ENCODE measurements around the gene GCAT. TPM values are rescaled to one million over a fixed set of nuclear protein-coding genes. Genes with fewer than 3 reads are reported as not detected.

The GCAT gene
- total RNA-seq, 3 donors from 2014 or later (not counting 1 experiment from before 2014, with no cell fraction given), result 0.25 to 1.2 (median 0.28) TPM

- 97% methylated on average over 6 of the region's 6 CpGs for WGBS (ENCODE audit: insufficient coverage)
- Mint-ChIP-seq H3K9me3 (no peaks in the 10 kb centered on the region), H3K4me1 (no peaks in the 10 kb centered on the region), H3K36me3 (no peaks in the 10 kb centered on the region), H3K27me3 (ENCODE audit: low read depth in 2 of 2) (no peaks in the 10 kb centered on the region), H3K4me3 (no peak overlapping the region), H3K27ac (peak overlapping the region in 1 of 2 donors; percentile 39)
- H3K9me3 ChIP-seq (ENCODE audit: control insufficient read depth, insufficient read depth, low read length), result no peaks in the 10 kb centered on the region
- DNase-seq, result no peak
- peaks cover 21% of the 10 kb centered on the region for H3K36me3 ChIP-seq (ENCODE audit: control insufficient read depth, insufficient read depth, low read length)
- ATAC-seq, result no peak
- no peak for TF ChIP-seq CTCF (IDR thresholded peaks at IDR 0.05)
- no peaks in the 10 kb centered on the region for H3K27me3 ChIP-seq (ENCODE audit: control insufficient read depth, insufficient read depth, low read length)
- no peak overlapping the region for H3K27ac ChIP-seq (ENCODE audit: low read length)
- H3K4me1 ChIP-seq (ENCODE audit: control insufficient read depth, insufficient read depth, low read length), result no peaks in the 10 kb centered on the region
- H3K4me3 ChIP-seq (ENCODE audit: low read length), result no peak overlapping the region
- intact Hi-C loops (cut with micrococcal nuclease), result no loop called here
Observed at GRCh38 chr22:37764622-37765021, 43.1 kb upstream of the GCAT start.

GRCh38 chr22:37765498-37765897 lies 42.2 kb upstream of the GCAT start:
- no peak for TF ChIP-seq CTCF (IDR thresholded peaks at IDR 0.05)
- Histone ChIP-seq H3K9me3 (ENCODE audit: control insufficient read depth, insufficient read depth, low read length) (no peaks in the 10 kb centered on the region), H3K27me3 (ENCODE audit: control insufficient read depth, insufficient read depth, low read length) (no peaks in the 10 kb centered on the region), H3K27ac (ENCODE audit: low read length) (no peak overlapping the region), H3K4me1 (ENCODE audit: control insufficient read depth, insufficient read depth, low read length) (no peaks in the 10 kb centered on the region), H3K36me3 (ENCODE audit: control insufficient read depth, insufficient read depth, low read length) (peaks cover 17% of the 10 kb centered on the region), H3K4me3 (ENCODE audit: low read length) (no peak overlapping the region)
- ATAC-seq (no peak), DNase-seq (no peak)
- no peak overlapping the region for H3K4me3 Mint-ChIP-seq
- 96% methylated on average over 13 of the region's 13 CpGs for whole genome bisulfite sequencing (ENCODE audit: insufficient coverage)
- no peak overlapping the region for H3K27ac Mint-ChIP-seq
- H3K4me1 Mint-ChIP-seq, result no peaks in the 10 kb centered on the region
- intact Hi-C loops (cut with micrococcal nuclease), result no loop called here
- H3K27me3 Mint-ChIP-seq (ENCODE audit: low read depth in 2 of 2), result no peaks in the 10 kb centered on the region
- no peaks in the 10 kb centered on the region for H3K36me3 Mint-ChIP-seq
- H3K9me3 Mint-ChIP-seq, result no peaks in the 10 kb centered on the region

GRCh38 chr22:37765953-37766576 lies 41.7 kb upstream of the GCAT start:
- H3K4me1 ChIP-seq (ENCODE audit: control insufficient read depth, insufficient read depth, low read length), result no peaks in the 10 kb centered on the region
- Mint-ChIP-seq H3K27me3 (ENCODE audit: low read depth in 2 of 2) (no peaks in the 10 kb centered on the region), H3K36me3 (no peaks in the 10 kb centered on the region), H3K4me3 (no peak overlapping the region), H3K4me1 (no peaks in the 10 kb centered on the region), H3K27ac (no peak overlapping the region), H3K9me3 (no peaks in the 10 kb centered on the region)
- intact Hi-C loops (cut with micrococcal nuclease), result no loop called here
- ATAC-seq (no peak), DNase-seq (no peak)
- peaks cover 19% of the 10 kb centered on the region for H3K36me3 ChIP-seq (ENCODE audit: control insufficient read depth, insufficient read depth, low read length)
- H3K4me3 ChIP-seq (ENCODE audit: low read length), result no peak overlapping the region
- H3K9me3 ChIP-seq (ENCODE audit: control insufficient read depth, insufficient read depth, low read length), result no peaks in the 10 kb centered on the region
- WGBS (ENCODE audit: insufficient coverage), result 89% methylated on average over 8 of the region's 8 CpGs
- no peaks in the 10 kb centered on the region for H3K27me3 ChIP-seq (ENCODE audit: control insufficient read depth, insufficient read depth, low read length)
- TF ChIP-seq CTCF (IDR thresholded peaks at IDR 0.05), result no peak
- no peak overlapping the region for H3K27ac ChIP-seq (ENCODE audit: low read length)

GRCh38 chr22:37768273-37768672 lies 39.5 kb upstream of the GCAT start:
- peaks cover 12% of the 10 kb centered on the region for H3K4me1 ChIP-seq (ENCODE audit: control insufficient read depth, insufficient read depth, low read length)
- no peaks in the 10 kb centered on the region for H3K27me3 Mint-ChIP-seq (ENCODE audit: low read depth in 2 of 2)
- H3K27ac ChIP-seq (ENCODE audit: low read length), result no peak overlapping the region
- H3K36me3 Mint-ChIP-seq, result no peaks in the 10 kb centered on the region
- no peak for TF ChIP-seq CTCF (IDR thresholded peaks at IDR 0.05)
- intact Hi-C loops (cut with micrococcal nuclease), result no loop called here
- H3K27ac Mint-ChIP-seq, result no peak overlapping the region
- H3K9me3 Mint-ChIP-seq, result no peaks in the 10 kb centered on the region
- no peaks in the 10 kb centered on the region for H3K9me3 ChIP-seq (ENCODE audit: control insufficient read depth, insufficient read depth, low read length)
- DNase-seq, result no peak
- peaks cover 0 to 5% of the 10 kb centered on the region in 2 donors for H3K4me1 Mint-ChIP-seq
- no peak overlapping the region for H3K4me3 Mint-ChIP-seq
- no peaks in the 10 kb centered on the region for H3K27me3 ChIP-seq (ENCODE audit: control insufficient read depth, insufficient read depth, low read length)
- H3K36me3 ChIP-seq (ENCODE audit: control insufficient read depth, insufficient read depth, low read length), result peaks cover 15% of the 10 kb centered on the region
- H3K4me3 ChIP-seq (ENCODE audit: low read length), result no peak overlapping the region
- ATAC-seq, result no peak
- WGBS (ENCODE audit: insufficient coverage), result 97% methylated on average over 3 of the region's 3 CpGs
